ENCODE measurements around the gene FOXB1. TPM values are rescaled to one million over a fixed set of nuclear protein-coding genes. Genes with fewer than 3 reads are reported as not detected.
A peak's percentile ranks its signal among the peaks of the same experiment; 100 is the strongest.

Gene FOXB1
- polyA plus RNA-seq, 3 donors, result not detected

DNA sequence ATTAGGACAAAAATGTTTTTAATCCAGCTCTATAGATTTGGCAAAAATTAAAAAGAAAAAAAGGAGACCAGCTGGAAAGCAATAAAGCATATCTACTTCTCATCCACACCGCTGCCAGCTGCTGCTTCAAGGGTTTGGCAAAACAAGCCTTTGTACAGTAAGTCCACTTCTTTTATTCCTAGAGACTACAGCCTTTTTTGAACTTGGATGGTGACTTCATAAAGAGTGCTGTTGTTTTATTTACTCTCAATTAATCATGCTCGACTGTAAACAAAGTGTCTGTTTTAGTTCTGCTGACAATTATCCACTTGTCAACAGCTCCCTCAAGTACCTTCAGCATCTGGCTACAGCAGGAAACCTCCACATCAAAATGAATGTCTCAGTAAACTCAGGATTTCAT is 12.3 kb upstream of the FOXB1 start:
- H3K27ac Mint-ChIP-seq, result no peak overlapping the region

DNA sequence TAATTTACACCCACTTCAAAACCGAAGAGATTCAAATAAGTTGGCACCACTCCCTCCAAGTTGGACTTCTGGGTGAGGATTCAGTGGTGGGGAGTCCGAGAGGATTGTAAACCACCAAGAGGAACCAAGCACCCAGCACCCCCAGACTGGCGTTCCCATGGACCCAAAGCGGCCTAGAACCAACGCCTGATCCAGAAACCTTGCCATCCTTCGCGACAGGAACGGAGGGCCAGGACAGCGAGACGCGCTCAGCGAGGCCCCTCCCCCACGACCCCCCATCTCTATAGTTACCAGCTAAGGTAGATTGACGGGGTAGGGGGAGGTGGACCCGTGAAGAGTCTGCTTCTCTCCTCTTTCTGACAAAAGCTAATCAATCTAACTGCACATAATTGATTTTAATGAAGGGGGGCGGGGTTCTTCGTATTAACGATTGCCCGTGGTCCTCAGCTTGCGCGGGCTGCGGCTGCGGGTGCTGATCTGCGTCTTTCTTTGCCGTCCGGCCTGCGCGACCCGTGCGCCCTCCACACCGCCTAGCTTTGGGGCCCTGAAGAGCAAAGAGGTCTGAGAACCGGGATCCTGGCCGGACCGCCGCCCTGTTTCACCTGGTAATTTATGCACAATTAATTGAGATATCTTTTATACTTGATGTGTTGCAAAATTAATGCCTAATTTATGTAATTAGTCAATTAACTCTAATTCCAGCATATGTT is 10.9 kb upstream of the FOXB1 start:
- H3K27ac Mint-ChIP-seq, result peak overlapping the region in 1 of 7 donors; percentile 50
- peak overlapping the region in 1 of 2 donors; percentile 72 for H3K4me3 Mint-ChIP-seq

More for the DNA sequence above, 12.3 kb upstream of the FOXB1 start:
- H3K79me2 ChIP-seq (ENCODE audit: insufficient read depth, low read length), result no peaks in the 10 kb centered on the region
- no peaks in the 10 kb centered on the region for H4K20me1 ChIP-seq (ENCODE audit: insufficient read depth, low read length)
- H3K27me3 ChIP-seq (ENCODE audit: control insufficient read depth in 2 of 2, insufficient read depth in 2 of 2, low read length in 2 of 2), result peaks cover 46 to 58% of the 10 kb centered on the region in 2 donors
- H3K9me3 Mint-ChIP-seq, result peaks cover 0 to 26% (median 4%) of the 10 kb centered on the region in 7 donors
- peaks cover 6% of the 10 kb centered on the region for H3K4me1 Mint-ChIP-seq
- no CpG with 5 or more reads among the region's 2 CpGs for WGBS (ENCODE audit: insufficient coverage)
- no peaks in the 10 kb centered on the region for H3K36me3 ChIP-seq (replicated peaks in 1 of 2; ENCODE audit: control insufficient read depth in 1 of 2, insufficient read depth in 2 of 2, low read length in 2 of 2)
- no peak for DNase-seq
- peaks cover 0 to 2% of the 10 kb centered on the region in 2 donors for H3K36me3 Mint-ChIP-seq
- H3K4me1 ChIP-seq (ENCODE audit: control insufficient read depth in 1 of 2, insufficient read depth in 2 of 2, low read length in 2 of 2), result no peaks in the 10 kb centered on the region
- H3K4me3 ChIP-seq (replicated peaks in 1 of 3; ENCODE audit: low read depth in 2 of 3, low read length in 3 of 3), result no peak overlapping the region
- TF ChIP-seq, protein P1, sequence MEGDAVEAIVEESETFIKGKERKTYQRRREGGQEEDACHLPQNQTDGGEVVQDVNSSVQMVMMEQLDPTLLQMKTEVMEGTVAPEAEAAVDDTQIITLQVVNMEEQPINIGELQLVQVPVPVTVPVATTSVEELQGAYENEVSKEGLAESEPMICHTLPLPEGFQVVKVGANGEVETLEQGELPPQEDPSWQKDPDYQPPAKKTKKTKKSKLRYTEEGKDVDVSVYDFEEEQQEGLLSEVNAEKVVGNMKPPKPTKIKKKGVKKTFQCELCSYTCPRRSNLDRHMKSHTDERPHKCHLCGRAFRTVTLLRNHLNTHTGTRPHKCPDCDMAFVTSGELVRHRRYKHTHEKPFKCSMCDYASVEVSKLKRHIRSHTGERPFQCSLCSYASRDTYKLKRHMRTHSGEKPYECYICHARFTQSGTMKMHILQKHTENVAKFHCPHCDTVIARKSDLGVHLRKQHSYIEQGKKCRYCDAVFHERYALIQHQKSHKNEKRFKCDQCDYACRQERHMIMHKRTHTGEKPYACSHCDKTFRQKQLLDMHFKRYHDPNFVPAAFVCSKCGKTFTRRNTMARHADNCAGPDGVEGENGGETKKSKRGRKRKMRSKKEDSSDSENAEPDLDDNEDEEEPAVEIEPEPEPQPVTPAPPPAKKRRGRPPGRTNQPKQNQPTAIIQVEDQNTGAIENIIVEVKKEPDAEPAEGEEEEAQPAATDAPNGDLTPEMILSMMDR (IDR thresholded peaks at IDR 0.05), result no peak
- H3K9me3 ChIP-seq (replicated peaks in 1 of 2; ENCODE audit: control insufficient read depth in 1 of 2, insufficient read depth in 1 of 2, low read length in 2 of 2), result peaks cover 0 to 16% of the 10 kb centered on the region in 2 donors
- peaks cover 50 to 66% (median 54%) of the 10 kb centered on the region in 3 donors for H3K27me3 Mint-ChIP-seq (ENCODE audit: low read depth in 3 of 3)
- no peak overlapping the region for H3K27ac ChIP-seq (ENCODE audit: low read depth in 1 of 2, low read length in 2 of 2)
- no peak overlapping the region for H3K9ac ChIP-seq (ENCODE audit: insufficient read depth, low read length, poor library complexity, severe bottlenecking)
- intact Hi-C loops (cut with micrococcal nuclease), result no loop called here
- no peak overlapping the region for H3K4me2 ChIP-seq (replicated peaks; ENCODE audit: extremely low read depth, low read length, poor library complexity, severe bottlenecking)
- H2AFZ ChIP-seq (ENCODE audit: insufficient read depth, low read depth, low read length, poor library complexity, severe bottlenecking), result no peak overlapping the region
- peak overlapping the region in 1 of 2 donors; percentile 24 for H3K4me3 Mint-ChIP-seq

More for the DNA sequence above, 10.9 kb upstream of the FOXB1 start:
- TF ChIP-seq, protein P1 (IDR thresholded peaks at IDR 0.05), result no peak
- Histone ChIP-seq H3K27me3 (ENCODE audit: control insufficient read depth in 2 of 2, insufficient read depth in 2 of 2, low read length in 2 of 2) (peaks cover 59 to 72% of the 10 kb centered on the region in 2 donors), H3K4me3 (replicated peaks in 1 of 3; ENCODE audit: low read depth in 2 of 3, low read length in 3 of 3) (no peak overlapping the region), H3K9me3 (replicated peaks in 1 of 2; ENCODE audit: control insufficient read depth in 1 of 2, insufficient read depth in 1 of 2, low read length in 2 of 2) (peaks cover 0 to 22% of the 10 kb centered on the region in 2 donors), H3K79me2 (ENCODE audit: insufficient read depth, low read length) (no peaks in the 10 kb centered on the region), H2AFZ (ENCODE audit: insufficient read depth, low read depth, low read length, poor library complexity, severe bottlenecking) (no peak overlapping the region), H3K4me1 (ENCODE audit: control insufficient read depth in 1 of 2, insufficient read depth in 2 of 2, low read length in 2 of 2) (no peaks in the 10 kb centered on the region), H3K9ac (ENCODE audit: insufficient read depth, low read length, poor library complexity, severe bottlenecking) (no peak overlapping the region), H4K20me1 (ENCODE audit: insufficient read depth, low read length) (no peaks in the 10 kb centered on the region), H3K36me3 (replicated peaks in 1 of 2; ENCODE audit: control insufficient read depth in 1 of 2, insufficient read depth in 2 of 2, low read length in 2 of 2) (no peaks in the 10 kb centered on the region), H3K27ac (ENCODE audit: low read depth in 1 of 2, low read length in 2 of 2) (no peak overlapping the region), H3K4me2 (replicated peaks; ENCODE audit: extremely low read depth, low read length, poor library complexity, severe bottlenecking) (no peak overlapping the region)
- Mint-ChIP-seq H3K36me3 (peaks cover 0 to 2% of the 10 kb centered on the region in 2 donors), H3K4me1 (peaks cover 8% of the 10 kb centered on the region), H3K27me3 (ENCODE audit: low read depth in 3 of 3) (peaks cover 64 to 77% (median 65%) of the 10 kb centered on the region in 3 donors), H3K9me3 (peaks cover 0 to 21% (median 4%) of the 10 kb centered on the region in 7 donors)
- no peak for DNase-seq
- WGBS (ENCODE audit: insufficient coverage), result 94% methylated on average over 21 of the region's 35 CpGs
- intact Hi-C loops (cut with micrococcal nuclease), result no loop called here

Data from CD14-positive monocyte (primary cell).